NCI-H345 (cell line): Measurements from ENCODE around the gene ZNF627.
"Not testable (repeated sequence)": the region's sequence is repeated elsewhere in the genome, so short reads cannot be mapped to it uniquely, and the experiment has no call there.

Experiments used
- DNase-seq: peaks from one replicate; lab custom pipeline; 2025; lab: John Stamatoyannopoulos, UW

Gene ZNF627

DNA sequence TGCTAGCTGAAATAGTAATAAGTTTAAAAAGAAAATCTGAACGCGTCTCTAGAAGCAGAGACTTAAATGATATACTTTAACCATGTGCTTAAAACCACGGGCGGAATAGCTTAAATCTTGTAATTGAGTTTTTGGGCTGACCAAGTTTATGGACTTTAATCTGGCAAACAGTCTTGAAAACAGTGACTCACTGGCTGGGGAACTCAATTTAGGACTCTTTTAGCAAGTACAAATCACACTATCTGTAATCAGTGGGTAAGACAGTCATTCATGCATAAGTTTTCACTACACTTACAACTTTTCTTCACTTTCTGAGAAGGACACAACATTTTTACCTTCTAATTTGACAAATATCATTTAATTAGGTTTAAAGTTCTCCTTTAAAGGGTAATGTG is 26.8 kb downstream of the ZNF627 start:
- DNase-seq: no peak

GRCh38 chr19:11626252-11626651 is 29.0 kb downstream of the ZNF627 start:
- DNase-seq: no peak

- no peak for DNase-seq
Observed at GRCh38 chr19:11633223-11633622, 35.9 kb downstream of the ZNF627 start.

- not testable (repeated sequence) for DNase-seq
Observed at GRCh38 chr19:11634018-11634662, 36.9 kb downstream of the ZNF627 start.

- DNase-seq: no peak
Observed at GRCh38 chr19:11639245-11639601, 41.9 kb downstream of the ZNF627 start.

DNA sequence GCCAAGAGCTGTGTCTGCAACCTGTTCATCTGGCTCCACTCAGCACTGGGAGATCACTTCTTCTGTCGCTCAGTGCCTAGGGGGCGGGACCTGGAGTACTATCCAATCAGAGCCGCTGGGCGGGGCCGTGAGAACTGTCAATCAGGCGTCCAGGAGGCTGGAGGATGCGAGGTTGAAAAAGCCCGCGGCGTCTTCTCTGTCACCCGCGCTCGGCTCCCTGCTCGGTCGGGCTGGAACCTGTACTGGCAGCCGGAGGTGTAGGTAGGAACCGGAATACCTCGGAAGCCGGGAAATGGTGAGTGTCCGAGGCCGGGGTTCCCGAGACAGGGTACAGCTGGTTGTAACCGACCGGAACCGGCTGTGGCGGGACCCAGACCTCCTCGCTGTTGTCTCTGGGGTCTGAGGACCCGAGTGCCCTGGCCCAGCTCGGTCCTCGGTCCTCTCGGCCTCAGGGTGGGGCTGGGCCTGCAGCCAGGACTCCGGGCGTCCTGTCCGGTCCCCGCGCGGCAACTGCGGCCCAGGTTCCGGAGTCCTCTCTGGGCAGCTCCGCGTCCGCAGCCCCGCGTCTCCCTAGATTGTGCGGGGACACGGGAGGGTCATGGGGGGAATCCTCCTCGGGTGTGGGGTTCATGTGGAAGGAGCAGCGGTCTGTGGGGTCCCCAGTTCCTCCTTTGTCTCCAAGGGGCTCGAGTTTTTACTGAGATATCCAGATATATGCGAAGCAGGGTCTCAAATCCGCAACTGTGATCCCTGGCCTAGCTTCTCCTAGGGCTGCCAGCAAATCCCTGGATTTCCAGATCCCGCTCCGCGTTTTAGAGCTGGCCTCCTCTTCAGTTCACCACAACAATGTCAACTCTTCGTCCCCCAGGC is 42.6 kb downstream of the ZNF627 start:
- peak; percentile 89 for DNase-seq

GRCh38 chr19:11641244-11641643 is 44.0 kb downstream of the ZNF627 start:
- DNase-seq: no peak

- no peak for DNase-seq
Observed at GRCh38 chr19:11642902-11643301, 45.6 kb downstream of the ZNF627 start.

- no peak for DNase-seq
Observed at GRCh38 chr19:11649941-11650340, 52.7 kb downstream of the ZNF627 start.

DNA sequence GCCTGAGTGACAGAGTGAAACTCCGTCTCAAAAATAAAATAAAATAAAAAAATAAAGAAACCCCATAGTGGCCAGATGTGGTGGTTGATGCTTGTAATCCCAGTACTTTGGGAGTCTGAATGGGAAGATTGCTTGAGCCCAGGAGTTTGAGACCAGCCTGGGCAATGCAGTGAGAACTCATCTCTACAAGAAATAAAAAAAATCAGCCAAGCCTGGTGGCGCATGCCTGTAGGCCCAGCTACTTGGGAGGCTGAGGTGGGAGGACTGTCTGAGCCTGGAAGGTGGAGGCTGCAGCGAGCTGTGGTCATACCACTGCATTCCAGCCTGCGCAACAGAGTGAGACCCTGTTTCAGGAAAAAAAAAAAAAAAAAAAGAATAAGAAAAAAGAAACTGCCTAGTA is 53.8 kb downstream of the ZNF627 start:
- DNase-seq: no peak

GRCh38 chr19:11652056-11652455 is 54.8 kb downstream of the ZNF627 start:
- no peak for DNase-seq

GRCh38 chr19:11652492-11652891 is 55.2 kb downstream of the ZNF627 start:
- DNase-seq: no peak

GRCh38 chr19:11656535-11656934 is 59.3 kb downstream of the ZNF627 start:
- DNase-seq: no peak

GRCh38 chr19:11657307-11657706 is 60.0 kb downstream of the ZNF627 start:
- peak; percentile 5 for DNase-seq

DNA sequence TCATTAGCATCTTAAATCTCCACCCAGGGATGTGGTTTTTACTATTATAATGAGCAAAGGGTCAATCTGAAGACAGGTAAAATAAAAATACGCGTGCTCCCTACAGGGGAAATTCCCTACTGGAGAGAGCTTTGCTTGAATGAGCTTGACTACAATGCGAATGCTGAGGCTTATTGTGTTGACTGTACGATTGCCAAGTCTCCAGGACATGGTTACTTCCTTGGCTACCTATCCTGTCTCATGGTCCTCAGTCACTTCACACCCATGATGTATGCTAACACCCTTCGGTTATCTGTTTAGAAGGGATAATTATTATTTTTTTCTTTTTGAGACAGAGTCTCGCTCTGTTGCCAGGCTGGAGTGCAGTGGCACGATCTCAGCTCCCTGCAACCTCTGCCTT is 61.7 kb downstream of the ZNF627 start:
- no peak for DNase-seq

DNA sequence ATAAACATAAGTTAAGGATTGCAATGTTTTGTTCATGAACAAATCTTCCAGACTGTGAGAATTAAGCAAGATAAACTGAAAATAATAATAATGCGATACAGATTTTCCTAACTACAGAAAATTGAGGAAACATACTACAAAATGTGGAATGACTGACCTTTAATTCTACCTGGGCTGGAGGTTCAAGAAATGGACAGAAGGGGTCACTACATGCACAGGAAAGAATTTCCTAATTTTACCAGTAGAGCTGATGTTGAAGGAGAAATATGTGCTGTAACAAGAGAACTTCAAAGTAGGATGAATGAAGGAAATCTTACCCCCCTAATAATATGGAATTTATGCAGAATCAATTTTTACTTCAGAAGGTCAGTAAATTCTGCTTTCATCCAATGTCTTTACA is 62.3 kb downstream of the ZNF627 start:
- DNase-seq: no peak

- no peak for DNase-seq
Observed at GRCh38 chr19:11662278-11662677, 65.0 kb downstream of the ZNF627 start.

DNA sequence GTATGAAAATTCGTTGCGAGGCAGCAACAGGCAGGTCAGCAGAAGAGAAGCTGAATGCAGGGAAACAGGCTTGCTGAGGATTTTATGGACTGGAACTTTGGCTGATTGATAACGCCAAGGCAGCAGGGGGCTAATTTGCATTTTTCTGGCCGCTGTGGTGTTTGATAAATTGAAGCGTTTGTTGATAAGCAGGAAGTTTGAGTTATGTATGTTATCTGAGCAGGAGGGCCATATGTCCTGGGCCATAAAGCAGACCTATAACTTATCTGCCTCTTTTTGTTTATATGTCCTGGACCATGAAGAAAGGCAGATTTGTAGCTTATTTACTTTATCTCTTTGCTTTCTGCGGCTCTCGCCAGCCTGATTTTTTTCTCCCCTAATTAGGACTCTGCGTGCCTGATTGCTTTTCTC is 65.9 kb downstream of the ZNF627 start:
- DNase-seq: no peak
